Gastrocnemius medialis (tissue), 4 donors: ENCODE data around the gene GCLM. TPM values are rescaled to one million over a fixed set of nuclear protein-coding genes. Genes with fewer than 3 reads are reported as not detected.

Experiments
- ATAC-seq, 2 donors: fragments of 150-250 bp; one replicate each; pipeline ENCODE4 v1.9.1; 2016
- DNase-seq, 2 donors: peaks; one replicate each; pipeline ENCODE4 v3.0.0-alpha.2; 2019
- H3K27ac ChIP-seq, 4 donors: fragments of 200-600 bp; sonication (generic); 1 replicate in 1 of 4; 2 replicates in 3 of 4; pipeline ENCODE4 v1.5.1; 2016 to 2018; ENCODE audit warnings: mild to moderate bottlenecking in 2 of 4, moderate library complexity in 1 of 4
- H3K27me3 ChIP-seq, 3 donors: fragments of 200-600 bp; sonication (generic) in 2 of 3; 1 replicate in 1 of 3; 2 replicates in 2 of 3; pipeline versions ENCODE4 v1.5.1 to v1.6.0; 2016 to 2019; ENCODE audit warnings: mild to moderate bottlenecking in 1 of 3, moderate library complexity in 1 of 3
- H3K36me3 ChIP-seq, 2 donors: fragments of 200-600 bp; sonication (generic) in 1 of 2; one replicate each; pipeline ENCODE4 v1.5.1; 2017 to 2018
- H3K4me1 ChIP-seq, 2 donors: fragments of 200-600 bp; sonication (generic) in 1 of 2; one replicate each; pipeline ENCODE4 v1.5.1; 2016 to 2017; ENCODE audit warnings: mild to moderate bottlenecking in 2 of 2
- H3K4me3 ChIP-seq, 4 donors: fragments of 200-600 bp; sonication (generic) in 3 of 4; 1 replicate in 1 of 4; 2 replicates in 3 of 4; pipeline ENCODE4 v1.5.1; 2016 to 2019; ENCODE audit warnings: mild to moderate bottlenecking in 2 of 4
- H3K9me3 ChIP-seq, 3 donors: fragments of 200-600 bp; sonication (generic) in 2 of 3; 1 replicate in 1 of 3; 2 replicates in 2 of 3; pipeline ENCODE4 v1.5.1; 2016 to 2019
- CTCF ChIP-seq, 5 experiments: fragments of 450-650 bp in 3 of 5; fragments of 200-600 bp in 2 of 5; sonication (generic) in 2 of 5; IDR thresholded peaks in 4 of 5; conservative IDR thresholded peaks in 1 of 5; 1 replicate in 4 of 5; 2 replicates in 1 of 5; pipeline ENCODE4 v1.5.1; 2016 to 2019; ENCODE audit warnings: antibody characterized with exemption in 5 of 5, mild to moderate bottlenecking in 3 of 5, moderate library complexity in 3 of 5
- POLR2A ChIP-seq, 2 donors: fragments of 450-650 bp; IDR thresholded peaks; one replicate each; pipeline ENCODE4 v1.6.1; 2017; ENCODE audit warnings: antibody characterized with exemption in 2 of 2, mild to moderate bottlenecking in 2 of 2, moderate library complexity in 2 of 2
- in situ Hi-C, 4 donors: fragments of 200-750 bp; cut with MboI; loops; one replicate each; pipeline versions ENCODE4 v1.15.0 to v1.8.0; 2017; ENCODE audit warnings: low sequenced_read_pairs in 4 of 4
- intact Hi-C: fragments of 100-400 bp; cut with DNase I; formaldehyde crosslinking; loops from one replicate; pipeline ENCODE4 v1.15.1; 2023; ENCODE audit warnings: low total_unique reads
- total RNA-seq, 4 donors: library from RNA; depleted of rRNA; stranded (reverse); fragments of >200 nt; gene quantifications; one replicate each; pipeline versions ENCODE4 v1.1.0 to v1.2.3, GENCODE V29; 2016

The GCLM gene
- total RNA-seq, 4 donors from 2014 or later, result 20.9 to 26.7 (median 24.1) TPM

GRCh38 chr1:93905734-93906133 is 3.5 kb downstream of the GCLM start:
- Histone ChIP-seq H3K9me3 (no peaks in the 10 kb centered on the region), H3K4me3 (no peak overlapping the region), H3K27ac (no peak overlapping the region), H3K27me3 (no peaks in the 10 kb centered on the region), H3K4me1 (peaks cover 14 to 30% of the 10 kb centered on the region in 2 donors), H3K36me3 (peaks cover 0 to 19% of the 10 kb centered on the region in 2 donors)
- no peak for TF ChIP-seq POLR2A (IDR thresholded peaks at IDR 0.05)
- TF ChIP-seq CTCF (IDR thresholded peaks at IDR 0.05 in 4 of 5, conservative IDR thresholded peaks at IDR 0.05 in 1 of 5), result no peak
- intact Hi-C loops (no loop called here), in situ Hi-C loops (no loop called here)
- ATAC-seq (no peak), DNase-seq (no peak)

- intact Hi-C loops, result no loop called here
Observed at GRCh38 chr1:93905051-93905450, 4.2 kb downstream of the GCLM start.

GRCh38 chr1:93904228-93904627 is 5.0 kb downstream of the GCLM start:
- no peak overlapping the region for H3K4me3 ChIP-seq
- intact Hi-C loops, result no loop called here
- no peak overlapping the region for H3K27ac ChIP-seq
- no peak for DNase-seq
- H3K9me3 ChIP-seq, result no peaks in the 10 kb centered on the region
- TF ChIP-seq POLR2A (IDR thresholded peaks at IDR 0.05) (no peak), CTCF (IDR thresholded peaks at IDR 0.05 in 4 of 5, conservative IDR thresholded peaks at IDR 0.05 in 1 of 5) (no peak)
- no peak for ATAC-seq
- no peaks in the 10 kb centered on the region for H3K27me3 ChIP-seq
- peaks cover 11 to 30% of the 10 kb centered on the region in 2 donors for H3K4me1 ChIP-seq
- in situ Hi-C loops, result no loop called here
- H3K36me3 ChIP-seq, result peaks cover 0 to 33% of the 10 kb centered on the region in 2 donors

More at GRCh38 chr1:93905051-93905450, 4.2 kb downstream of the GCLM start:
- H3K4me3 ChIP-seq, result no peak overlapping the region
- ATAC-seq (no peak), DNase-seq (no peak)
- peaks cover 0 to 26% of the 10 kb centered on the region in 2 donors for H3K36me3 ChIP-seq
- H3K9me3 ChIP-seq, result no peaks in the 10 kb centered on the region
- H3K4me1 ChIP-seq, result peaks cover 14 to 30% of the 10 kb centered on the region in 2 donors
- TF ChIP-seq CTCF (IDR thresholded peaks at IDR 0.05 in 4 of 5, conservative IDR thresholded peaks at IDR 0.05 in 1 of 5), result no peak
- TF ChIP-seq POLR2A (IDR thresholded peaks at IDR 0.05), result no peak
- in situ Hi-C loops, result no loop called here
- no peak overlapping the region for H3K27ac ChIP-seq
- no peaks in the 10 kb centered on the region for H3K27me3 ChIP-seq

- Histone ChIP-seq H3K27me3 (no peaks in the 10 kb centered on the region), H3K4me3 (no peak overlapping the region), H3K9me3 (no peaks in the 10 kb centered on the region), H3K4me1 (peaks cover 0 to 12% of the 10 kb centered on the region in 2 donors), H3K27ac (no peak overlapping the region), H3K36me3 (peaks cover 0 to 60% of the 10 kb centered on the region in 2 donors)
- no peak for ATAC-seq
- in situ Hi-C loops (no loop called here), intact Hi-C loops (no loop called here)
- no peak for DNase-seq
- TF ChIP-seq CTCF (IDR thresholded peaks at IDR 0.05 in 4 of 5, conservative IDR thresholded peaks at IDR 0.05 in 1 of 5) (no peak), POLR2A (IDR thresholded peaks at IDR 0.05) (no peak)
Observed at GRCh38 chr1:93900723-93901504, 8.3 kb downstream of the GCLM start.
